ENCODE data around the gene PCDHGA5.
A peak's percentile ranks its signal among the peaks of the same experiment; 100 is the strongest.
"Not testable (repeated sequence)": the region's sequence is repeated elsewhere in the genome, so short reads cannot be mapped to it uniquely, and the experiment has no call there.

- peak; percentile 78 for TF ChIP-seq CTCF (IDR thresholded peaks at IDR 0.05)
- not testable (repeated sequence) for TF ChIP-seq ZFX (IDR thresholded peaks at IDR 0.05; ENCODE audit: borderline replicate concordance)
These were observed 44.0 kb downstream of the PCDHGA5 start, which contains the start of gene PCDHGB6 for GRCh38 chr5:141407790-141408505.

Measured in 22Rv1 (cell line).